Thoracic aorta (tissue), 2 donors: ENCODE data around the gene MTOR. TPM values are rescaled to one million over a fixed set of nuclear protein-coding genes. Genes with fewer than 3 reads are reported as not detected.

Experiments
- ATAC-seq: fragments of 150-250 bp; one replicate; pipeline ENCODE4 v1.8.0; 2017; ENCODE audit warnings: low read depth; ENCODE audit not compliant: insufficient number of reproducible peaks, low FRiP score
- DNase-seq: peaks from one replicate; pipeline ENCODE4 v3.0.0-alpha.2; 2020; ENCODE audit warnings: low spot score
- H3K27ac ChIP-seq, 2 donors: fragments of 200-600 bp; sonication (generic); 1 replicate in 1 of 2; 2 replicates in 1 of 2; pipeline ENCODE4 v1.5.1; 2016; ENCODE audit warnings: mild to moderate bottlenecking in 2 of 2, moderate library complexity in 2 of 2
- H3K27me3 ChIP-seq: fragments of 200-600 bp; sonication (generic); replicated peaks from 2 replicates; pipeline ENCODE4 v1.6.0; 2016; ENCODE audit warnings: mild to moderate bottlenecking; ENCODE audit not compliant: insufficient read depth
- H3K36me3 ChIP-seq: fragments of 200-600 bp; sonication (generic); one replicate; pipeline ENCODE4 v1.5.1; 2016
- H3K4me1 ChIP-seq, 2 donors: fragments of 200-600 bp; sonication (generic); 1 replicate in 1 of 2; 2 replicates in 1 of 2; pipeline versions ENCODE4 v1.5.1 to v1.6.0; 2016; ENCODE audit warnings: low read depth in 2 of 2, mild to moderate bottlenecking in 1 of 2; ENCODE audit not compliant: control insufficient read depth in 1 of 2
- H3K4me3 ChIP-seq: fragments of 200-600 bp; sonication (generic); 2 replicates; pipeline ENCODE4 v1.5.1; 2016; ENCODE audit warnings: mild to moderate bottlenecking
- H3K9me3 ChIP-seq: fragments of 200-600 bp; sonication (generic); 2 replicates; pipeline ENCODE4 v1.5.1; 2016
- total RNA-seq, 2 donors: library from RNA; depleted of rRNA; stranded (reverse); fragments of >200 nt; gene quantifications; one replicate each; pipeline versions ENCODE4 v1.1.0 to v1.2.3, GENCODE V29; 2016
- TF ChIP-seq, protein P1 (sequence below): fragments of 200-600 bp; sonication (generic); IDR thresholded peaks from one replicate; pipeline ENCODE4 v1.5.1; 2019; ENCODE audit warnings: antibody characterized with exemption

Gene MTOR
- total RNA-seq, 2 donors from 2014 or later: 37.5 to 48.7 TPM

- no peaks in the 10 kb centered on the region for H3K27me3 ChIP-seq
- TF ChIP-seq, protein P1, sequence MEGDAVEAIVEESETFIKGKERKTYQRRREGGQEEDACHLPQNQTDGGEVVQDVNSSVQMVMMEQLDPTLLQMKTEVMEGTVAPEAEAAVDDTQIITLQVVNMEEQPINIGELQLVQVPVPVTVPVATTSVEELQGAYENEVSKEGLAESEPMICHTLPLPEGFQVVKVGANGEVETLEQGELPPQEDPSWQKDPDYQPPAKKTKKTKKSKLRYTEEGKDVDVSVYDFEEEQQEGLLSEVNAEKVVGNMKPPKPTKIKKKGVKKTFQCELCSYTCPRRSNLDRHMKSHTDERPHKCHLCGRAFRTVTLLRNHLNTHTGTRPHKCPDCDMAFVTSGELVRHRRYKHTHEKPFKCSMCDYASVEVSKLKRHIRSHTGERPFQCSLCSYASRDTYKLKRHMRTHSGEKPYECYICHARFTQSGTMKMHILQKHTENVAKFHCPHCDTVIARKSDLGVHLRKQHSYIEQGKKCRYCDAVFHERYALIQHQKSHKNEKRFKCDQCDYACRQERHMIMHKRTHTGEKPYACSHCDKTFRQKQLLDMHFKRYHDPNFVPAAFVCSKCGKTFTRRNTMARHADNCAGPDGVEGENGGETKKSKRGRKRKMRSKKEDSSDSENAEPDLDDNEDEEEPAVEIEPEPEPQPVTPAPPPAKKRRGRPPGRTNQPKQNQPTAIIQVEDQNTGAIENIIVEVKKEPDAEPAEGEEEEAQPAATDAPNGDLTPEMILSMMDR: no peak
- H3K36me3 ChIP-seq: no peaks in the 10 kb centered on the region
- no peak overlapping the region for H3K4me3 ChIP-seq
- no peaks in the 10 kb centered on the region for H3K4me1 ChIP-seq
- no peaks in the 10 kb centered on the region for H3K9me3 ChIP-seq
- no peak overlapping the region for H3K27ac ChIP-seq
- DNase-seq (no peak), ATAC-seq (no peak)
Observed at GRCh38 chr1:11294951-11295350, 32.6 kb upstream of the MTOR start.

DNA sequence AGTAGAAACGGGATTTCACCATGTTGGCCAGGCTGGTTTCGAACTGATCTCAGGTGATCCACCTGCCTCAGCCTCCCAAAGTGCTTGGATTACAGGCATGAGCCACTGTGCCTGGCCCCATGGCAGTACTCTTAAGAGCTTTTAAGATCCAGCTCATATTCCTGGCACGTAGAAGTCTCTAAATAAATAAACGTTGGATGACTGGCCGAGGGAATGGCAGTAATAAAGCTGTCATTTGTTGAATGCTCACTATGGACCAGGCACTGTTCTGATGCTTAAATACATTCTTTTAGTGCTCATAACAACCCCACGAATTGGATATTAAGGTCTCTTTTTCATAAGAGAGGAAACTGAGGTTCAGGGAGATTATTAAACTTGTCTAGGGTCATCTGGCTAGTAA lies 31.5 kb upstream of the MTOR start:
- DNase-seq (no peak), ATAC-seq (no peak)
- Histone ChIP-seq H3K4me1 (no peaks in the 10 kb centered on the region), H3K9me3 (no peaks in the 10 kb centered on the region), H3K36me3 (no peaks in the 10 kb centered on the region), H3K27ac (no peak overlapping the region), H3K27me3 (no peaks in the 10 kb centered on the region), H3K4me3 (no peak overlapping the region)
- TF ChIP-seq, protein P1: no peak

- no peak for DNase-seq
- H3K27ac ChIP-seq: no peak overlapping the region
- no peak for ATAC-seq
- peaks cover 8% of the 10 kb centered on the region for H3K36me3 ChIP-seq
- TF ChIP-seq, protein P1: no peak
- H3K9me3 ChIP-seq: no peaks in the 10 kb centered on the region
- no peaks in the 10 kb centered on the region for H3K27me3 ChIP-seq
- no peak overlapping the region for H3K4me3 ChIP-seq
- no peaks in the 10 kb centered on the region for H3K4me1 ChIP-seq
Observed at GRCh38 chr1:11291049-11291448, 28.7 kb upstream of the MTOR start.

DNA sequence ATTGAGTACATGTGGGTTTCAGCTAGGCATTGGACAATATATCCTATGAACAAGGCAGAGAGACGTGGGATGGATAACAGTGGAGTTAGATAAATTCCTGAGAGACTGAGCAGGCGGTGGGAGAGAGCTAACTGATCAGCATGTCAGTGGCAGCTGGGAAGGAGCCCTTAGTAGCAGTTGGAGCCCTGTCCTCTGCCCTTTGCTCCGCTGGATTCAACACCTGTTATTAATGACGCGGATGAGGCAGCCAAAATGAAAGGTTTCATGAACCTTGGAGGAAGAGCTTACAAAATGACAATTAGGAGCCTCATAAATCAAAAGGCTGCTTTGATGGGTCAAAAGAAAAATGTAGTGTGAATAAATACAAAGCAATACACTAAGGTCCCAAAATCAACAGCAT lies 26.7 kb upstream of the MTOR start:
- Histone ChIP-seq H3K27me3 (no peaks in the 10 kb centered on the region), H3K4me3 (no peak overlapping the region), H3K27ac (no peak overlapping the region), H3K36me3 (peaks cover 12% of the 10 kb centered on the region), H3K9me3 (no peaks in the 10 kb centered on the region), H3K4me1 (no peaks in the 10 kb centered on the region)
- no peak for ATAC-seq
- TF ChIP-seq, protein P1: no peak
- no peak for DNase-seq

GRCh38 chr1:11286735-11287410 lies 24.5 kb upstream of the MTOR start:
- Histone ChIP-seq H3K9me3 (no peaks in the 10 kb centered on the region), H3K36me3 (peaks cover 15% of the 10 kb centered on the region), H3K27me3 (no peaks in the 10 kb centered on the region), H3K4me1 (peaks cover 0 to 4% of the 10 kb centered on the region in 2 donors), H3K4me3 (no peak overlapping the region), H3K27ac (no peak overlapping the region)
- TF ChIP-seq, protein P1: no peak
- DNase-seq: no peak
- ATAC-seq: no peak
